ENCODE results near the gene GBE1.
A peak's percentile ranks its signal among the peaks of the same experiment; 100 is the strongest.
"Not testable (repeated sequence)": the region's sequence is repeated elsewhere in the genome, so short reads cannot be mapped to it uniquely, and the experiment has no call there.

The GBE1 gene

GRCh38 chr3:81763001-81763400 lies 1.6 kb upstream of the GBE1 start:
- TF ChIP-seq, protein P1, sequence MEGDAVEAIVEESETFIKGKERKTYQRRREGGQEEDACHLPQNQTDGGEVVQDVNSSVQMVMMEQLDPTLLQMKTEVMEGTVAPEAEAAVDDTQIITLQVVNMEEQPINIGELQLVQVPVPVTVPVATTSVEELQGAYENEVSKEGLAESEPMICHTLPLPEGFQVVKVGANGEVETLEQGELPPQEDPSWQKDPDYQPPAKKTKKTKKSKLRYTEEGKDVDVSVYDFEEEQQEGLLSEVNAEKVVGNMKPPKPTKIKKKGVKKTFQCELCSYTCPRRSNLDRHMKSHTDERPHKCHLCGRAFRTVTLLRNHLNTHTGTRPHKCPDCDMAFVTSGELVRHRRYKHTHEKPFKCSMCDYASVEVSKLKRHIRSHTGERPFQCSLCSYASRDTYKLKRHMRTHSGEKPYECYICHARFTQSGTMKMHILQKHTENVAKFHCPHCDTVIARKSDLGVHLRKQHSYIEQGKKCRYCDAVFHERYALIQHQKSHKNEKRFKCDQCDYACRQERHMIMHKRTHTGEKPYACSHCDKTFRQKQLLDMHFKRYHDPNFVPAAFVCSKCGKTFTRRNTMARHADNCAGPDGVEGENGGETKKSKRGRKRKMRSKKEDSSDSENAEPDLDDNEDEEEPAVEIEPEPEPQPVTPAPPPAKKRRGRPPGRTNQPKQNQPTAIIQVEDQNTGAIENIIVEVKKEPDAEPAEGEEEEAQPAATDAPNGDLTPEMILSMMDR (IDR thresholded peaks at IDR 0.05; ENCODE audit: insufficient read depth, low read length, poor library complexity, severe bottlenecking): no peak
- Histone ChIP-seq H3K36me3 (ENCODE audit: control insufficient read depth, insufficient read depth, low read length) (no peaks in the 10 kb centered on the region), H3K4me3 (replicated peaks; ENCODE audit: low read depth, low read length) (no peak overlapping the region), H3K27me3 (replicated peaks; ENCODE audit: control insufficient read depth, insufficient read depth, low read length) (no peaks in the 10 kb centered on the region)
- no peak for DNase-seq (ENCODE audit: extremely low read depth, insufficient read length)

GRCh38 chr3:81761904-81762580 lies 597 bp upstream of the GBE1 start:
- H3K36me3 ChIP-seq (ENCODE audit: control insufficient read depth, insufficient read depth, low read length): no peaks in the 10 kb centered on the region
- DNase-seq (ENCODE audit: extremely low read depth, insufficient read length): no peak
- no peaks in the 10 kb centered on the region for H3K27me3 ChIP-seq (replicated peaks; ENCODE audit: control insufficient read depth, insufficient read depth, low read length)
- peak overlapping the region; percentile 83 for H3K4me3 ChIP-seq (replicated peaks; ENCODE audit: low read depth, low read length)
- TF ChIP-seq, protein P1 (IDR thresholded peaks at IDR 0.05; ENCODE audit: insufficient read depth, low read length, poor library complexity, severe bottlenecking): no peak

DNA sequence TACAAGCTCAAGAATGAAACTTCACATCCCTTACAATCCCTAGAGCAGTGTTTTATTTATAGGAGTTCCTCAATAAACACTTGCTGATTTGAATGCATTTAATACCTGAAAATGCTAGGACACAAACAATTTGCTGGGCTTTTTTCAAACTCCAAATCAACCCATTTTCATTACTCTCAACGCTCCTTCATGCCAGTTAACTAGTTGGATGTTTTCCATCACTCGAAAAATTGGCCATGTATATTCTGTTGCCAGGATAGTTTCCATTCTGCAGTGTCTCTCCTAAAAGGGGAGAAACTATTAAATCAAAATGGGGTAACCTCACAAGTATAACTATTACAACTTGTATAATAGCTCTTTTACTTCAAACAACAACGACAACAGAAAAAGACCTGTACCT lies 1.2 kb downstream of the GBE1 start:
- Histone ChIP-seq H3K4me3 (replicated peaks; ENCODE audit: low read depth, low read length) (peak overlapping the region; percentile 83), H3K36me3 (ENCODE audit: control insufficient read depth, insufficient read depth, low read length) (no peaks in the 10 kb centered on the region), H3K27me3 (replicated peaks; ENCODE audit: control insufficient read depth, insufficient read depth, low read length) (no peaks in the 10 kb centered on the region)
- TF ChIP-seq, protein P1 (IDR thresholded peaks at IDR 0.05; ENCODE audit: insufficient read depth, low read length, poor library complexity, severe bottlenecking): no peak
- no peak for DNase-seq (ENCODE audit: extremely low read depth, insufficient read length)

- H3K36me3 ChIP-seq (ENCODE audit: control insufficient read depth, insufficient read depth, low read length); H3K27me3 ChIP-seq (replicated peaks; ENCODE audit: control insufficient read depth, insufficient read depth, low read length); DNase-seq (ENCODE audit: extremely low read depth, insufficient read length); H3K4me3 ChIP-seq (replicated peaks; ENCODE audit: low read depth, low read length): not testable (repeated sequence)
Measured at GRCh38 chr3:81758771-81759170, 2.7 kb downstream of the GBE1 start.

DNA sequence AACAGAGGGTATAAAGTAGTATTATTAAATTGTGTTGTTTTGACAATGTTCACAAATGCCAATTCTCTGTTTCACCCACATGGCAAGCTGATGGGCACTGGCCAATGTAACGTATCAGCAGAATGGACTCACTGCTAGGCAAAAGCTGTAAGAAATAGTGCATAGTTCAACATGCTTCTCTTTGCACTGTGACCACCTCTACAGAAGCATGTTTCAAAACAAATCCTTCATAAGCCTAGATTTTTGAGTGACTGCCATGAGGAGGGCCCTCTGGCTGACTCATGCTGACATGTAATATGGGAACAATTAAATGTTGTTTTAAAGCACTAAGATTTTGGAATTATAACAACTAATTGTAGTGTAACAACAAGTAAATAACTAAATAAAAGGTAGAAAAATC lies 3.2 kb downstream of the GBE1 start:
- Histone ChIP-seq H3K27me3 (replicated peaks; ENCODE audit: control insufficient read depth, insufficient read depth, low read length) (no peaks in the 10 kb centered on the region), H3K4me3 (replicated peaks; ENCODE audit: low read depth, low read length) (no peak overlapping the region), H3K36me3 (ENCODE audit: control insufficient read depth, insufficient read depth, low read length) (no peaks in the 10 kb centered on the region)
- no peak for DNase-seq (ENCODE audit: extremely low read depth, insufficient read length)
- TF ChIP-seq, protein P1 (IDR thresholded peaks at IDR 0.05; ENCODE audit: insufficient read depth, low read length, poor library complexity, severe bottlenecking): no peak

DNA sequence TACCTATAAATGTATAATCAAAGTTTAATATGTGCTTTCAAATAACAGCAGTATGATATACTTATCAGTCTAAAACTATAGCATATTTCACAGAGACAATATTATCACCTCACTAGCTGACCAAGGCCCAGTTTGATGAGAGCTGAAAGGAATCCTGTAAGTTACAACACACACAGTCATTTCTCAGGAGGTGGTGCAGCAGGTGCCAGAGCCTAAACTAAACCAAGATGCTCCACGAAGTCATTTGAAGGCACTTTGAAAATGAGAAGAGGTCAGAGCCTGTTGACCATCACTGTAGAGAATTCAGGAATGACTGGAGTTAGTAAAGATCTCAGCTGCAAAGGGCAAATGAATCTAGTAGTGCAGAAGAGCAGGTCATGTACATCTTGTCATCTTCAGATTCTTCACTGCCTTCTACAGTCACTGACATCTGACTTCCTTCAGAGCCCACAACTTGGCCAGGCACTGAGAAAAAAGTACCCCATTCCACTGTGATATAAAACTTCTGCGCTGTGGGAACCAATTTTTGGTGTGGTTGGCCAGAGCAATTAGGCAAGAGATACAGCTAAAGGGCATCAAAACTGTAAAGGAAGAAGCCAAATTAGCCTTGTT lies 7.9 kb downstream of the GBE1 start:
- TF ChIP-seq, protein P1 (IDR thresholded peaks at IDR 0.05; ENCODE audit: insufficient read depth, low read length, poor library complexity, severe bottlenecking): no peak
- DNase-seq (ENCODE audit: extremely low read depth, insufficient read length): no peak
- Histone ChIP-seq H3K27me3 (replicated peaks; ENCODE audit: control insufficient read depth, insufficient read depth, low read length) (no peaks in the 10 kb centered on the region), H3K36me3 (ENCODE audit: control insufficient read depth, insufficient read depth, low read length) (no peaks in the 10 kb centered on the region; the same call in 1 of the 2 replicates), H3K4me3 (replicated peaks; ENCODE audit: low read depth, low read length) (no peak overlapping the region)

All from GM06990 (cell line).